ENCODE results near the gene FHL2. TPM values are rescaled to one million over a fixed set of nuclear protein-coding genes. Genes with fewer than 3 reads are reported as not detected.
A peak's percentile ranks its signal among the peaks of the same experiment; 100 is the strongest.

The FHL2 gene
- total RNA-seq, 1 donor from 2014 or later: 64.0 TPM

DNA sequence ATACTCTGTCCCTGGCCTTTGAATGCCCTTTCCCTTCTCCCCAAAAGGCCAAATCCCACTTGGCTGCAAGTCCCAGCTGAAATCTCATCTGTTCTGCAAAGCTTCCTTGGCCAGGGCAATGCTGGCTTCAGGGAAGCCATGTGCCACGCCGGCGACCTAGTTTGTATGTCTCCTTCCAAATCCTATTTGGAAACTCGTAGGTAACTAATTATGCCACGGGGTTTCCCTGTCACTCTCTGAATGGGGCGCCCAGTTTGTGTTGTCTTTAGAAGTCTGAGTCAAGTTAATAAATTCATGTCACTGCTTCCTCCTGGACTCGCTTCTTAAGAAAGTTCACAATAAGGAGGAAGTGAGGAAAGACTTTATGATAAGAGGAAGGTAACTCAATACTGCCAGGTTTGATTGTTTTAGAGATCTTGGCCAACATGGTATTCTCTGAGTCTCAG lies 19.1 kb downstream of the FHL2 start:
- no peak for DNase-seq (ENCODE audit: low spot score)

DNA sequence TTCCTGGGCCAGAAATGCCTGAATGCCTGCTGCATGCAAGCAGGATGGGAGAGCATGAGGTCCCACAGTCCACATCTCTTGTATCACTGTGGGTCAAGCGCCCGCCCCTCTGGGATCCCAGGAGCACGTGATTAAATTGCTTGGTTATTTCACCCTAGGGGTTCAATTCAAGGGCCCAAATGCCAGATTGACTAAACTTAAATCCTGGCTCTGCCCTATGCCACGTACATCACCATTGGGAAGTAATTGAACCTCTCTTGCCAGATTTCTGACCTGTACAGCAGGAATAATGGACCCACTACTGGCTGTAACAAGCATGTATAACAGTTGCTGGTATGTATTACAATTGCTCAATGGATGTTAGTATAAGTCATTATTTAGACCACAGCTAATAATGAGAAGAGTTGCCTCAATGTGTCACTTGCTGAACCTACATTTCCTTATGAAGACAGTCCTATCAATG lies 19.9 kb downstream of the FHL2 start:
- DNase-seq (ENCODE audit: low spot score): no peak

DNA sequence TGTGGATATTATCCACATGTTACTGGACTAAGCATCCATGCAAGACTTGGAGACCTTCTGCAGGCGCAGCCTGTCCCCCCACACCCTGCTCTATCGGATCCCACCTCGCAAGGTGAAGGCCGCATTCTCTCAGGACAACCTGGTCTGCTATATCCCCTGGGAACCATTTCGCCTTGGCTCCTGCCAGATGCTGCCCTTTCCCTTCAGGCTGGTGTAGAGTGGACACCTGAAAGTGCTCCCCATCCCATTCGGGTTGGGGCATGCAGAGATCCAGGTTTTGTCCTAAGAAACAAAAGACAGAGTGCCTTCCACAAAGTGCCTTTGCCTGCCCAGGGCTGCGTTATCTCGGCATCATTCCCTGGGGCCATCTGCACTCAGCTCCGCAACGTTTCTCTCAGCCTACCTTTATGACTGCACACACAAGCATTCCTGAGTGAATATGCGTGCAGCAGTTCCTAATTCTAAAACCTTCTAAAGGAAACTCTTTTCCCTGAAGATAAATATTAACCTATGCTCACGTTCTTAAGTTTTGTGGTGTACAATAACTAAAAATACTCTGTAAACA lies 20.5 kb downstream of the FHL2 start:
- no peak for DNase-seq (ENCODE audit: low spot score)

- no peak for DNase-seq (ENCODE audit: low spot score)
Measured at GRCh38 chr2:105377871-105378270, 21.0 kb downstream of the FHL2 start.

DNA sequence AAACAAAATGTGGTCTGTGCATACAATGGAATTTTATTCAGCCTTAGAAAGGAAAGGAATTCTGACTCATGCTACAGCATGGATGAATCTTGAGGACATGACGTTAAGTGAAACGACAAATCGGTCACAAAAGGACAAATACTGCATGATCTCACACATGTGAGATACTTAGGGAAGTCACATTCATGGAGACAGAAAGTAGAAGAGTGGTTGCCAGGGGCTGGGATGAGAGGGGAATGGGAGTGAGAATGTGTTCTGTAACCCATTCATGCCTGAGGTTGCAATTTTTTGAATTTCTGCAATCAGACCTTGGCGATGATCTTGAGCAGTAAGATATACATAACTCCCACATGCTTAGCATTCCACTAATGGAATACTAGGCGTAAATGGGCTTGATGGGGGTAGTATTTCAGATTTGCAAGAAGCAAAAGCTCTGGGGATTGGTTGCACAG lies 22.0 kb downstream of the FHL2 start:
- DNase-seq (ENCODE audit: low spot score): no peak

DNA sequence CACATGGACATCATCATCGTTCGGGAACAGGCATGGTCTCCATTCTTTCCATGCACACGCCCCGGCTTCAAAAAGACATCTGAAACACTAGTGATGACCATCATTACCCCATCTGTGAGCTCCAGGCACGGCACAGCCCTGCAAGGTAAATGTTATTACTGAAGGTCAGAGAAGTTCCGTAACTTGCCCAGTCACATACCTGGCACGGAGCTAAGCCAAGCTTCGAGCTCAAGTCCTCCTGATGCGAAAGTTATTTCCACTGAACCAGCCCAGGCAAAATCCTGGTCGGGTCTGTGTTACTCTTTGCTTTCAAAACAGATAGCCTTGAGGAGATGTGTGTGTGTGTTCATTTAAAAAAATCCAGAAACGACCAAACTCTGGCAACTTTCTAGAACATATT lies 22.8 kb downstream of the FHL2 start:
- DNase-seq (ENCODE audit: low spot score): no peak

GRCh38 chr2:105375001-105375561 lies 23.8 kb downstream of the FHL2 start:
- no peak for DNase-seq (ENCODE audit: low spot score)

DNA sequence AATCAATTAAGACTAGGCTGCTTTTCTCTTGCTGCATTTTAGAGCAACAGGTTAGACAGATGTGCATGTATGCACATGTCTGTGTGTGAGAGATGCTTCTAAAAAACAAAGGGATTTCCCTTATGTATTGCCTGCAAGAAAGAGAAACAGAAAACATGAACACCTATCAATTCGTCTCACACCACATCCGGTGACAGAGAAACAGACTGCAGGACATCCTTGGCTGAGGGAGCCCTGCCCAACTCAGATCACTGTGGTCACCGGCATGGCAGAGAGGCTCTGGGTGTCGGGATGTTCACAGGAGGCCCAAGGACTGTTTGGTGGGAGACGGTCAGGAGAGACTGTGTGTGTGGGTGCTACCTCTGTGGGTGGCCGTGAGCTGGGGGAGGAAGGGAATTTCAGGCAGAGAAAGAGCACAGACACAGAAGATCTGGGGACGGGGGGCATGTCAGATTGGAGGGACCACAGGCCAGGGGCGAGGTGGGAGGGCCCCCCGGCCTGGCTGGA lies 24.9 kb downstream of the FHL2 start:
- DNase-seq (ENCODE audit: low spot score): no peak

GRCh38 chr2:105373344-105373781 lies 25.5 kb downstream of the FHL2 start:
- DNase-seq (ENCODE audit: low spot score): no peak

- DNase-seq (ENCODE audit: low spot score): no peak
Measured at GRCh38 chr2:105371810-105372209, 27.0 kb downstream of the FHL2 start.

DNA sequence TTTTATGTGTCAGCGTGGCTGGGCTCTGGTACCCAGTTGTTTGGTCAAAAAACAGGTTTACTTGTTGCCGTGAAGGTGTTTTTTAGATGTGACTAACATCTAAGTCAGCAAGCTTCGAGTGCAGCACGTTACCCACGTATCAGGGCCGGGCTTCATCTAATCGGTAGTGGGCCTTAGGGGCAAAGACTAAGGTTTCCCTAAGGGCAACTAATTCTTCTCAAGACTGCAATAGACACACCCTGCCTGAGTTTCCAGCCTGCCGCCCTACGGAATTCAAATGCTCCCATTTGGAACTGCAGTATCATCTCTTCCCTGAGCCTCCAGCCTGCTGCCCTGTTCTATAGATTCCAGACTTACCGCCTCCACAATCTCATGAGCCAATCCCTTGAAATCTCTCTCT lies 27.7 kb downstream of the FHL2 start:
- DNase-seq (ENCODE audit: low spot score): peak; percentile 35

DNA sequence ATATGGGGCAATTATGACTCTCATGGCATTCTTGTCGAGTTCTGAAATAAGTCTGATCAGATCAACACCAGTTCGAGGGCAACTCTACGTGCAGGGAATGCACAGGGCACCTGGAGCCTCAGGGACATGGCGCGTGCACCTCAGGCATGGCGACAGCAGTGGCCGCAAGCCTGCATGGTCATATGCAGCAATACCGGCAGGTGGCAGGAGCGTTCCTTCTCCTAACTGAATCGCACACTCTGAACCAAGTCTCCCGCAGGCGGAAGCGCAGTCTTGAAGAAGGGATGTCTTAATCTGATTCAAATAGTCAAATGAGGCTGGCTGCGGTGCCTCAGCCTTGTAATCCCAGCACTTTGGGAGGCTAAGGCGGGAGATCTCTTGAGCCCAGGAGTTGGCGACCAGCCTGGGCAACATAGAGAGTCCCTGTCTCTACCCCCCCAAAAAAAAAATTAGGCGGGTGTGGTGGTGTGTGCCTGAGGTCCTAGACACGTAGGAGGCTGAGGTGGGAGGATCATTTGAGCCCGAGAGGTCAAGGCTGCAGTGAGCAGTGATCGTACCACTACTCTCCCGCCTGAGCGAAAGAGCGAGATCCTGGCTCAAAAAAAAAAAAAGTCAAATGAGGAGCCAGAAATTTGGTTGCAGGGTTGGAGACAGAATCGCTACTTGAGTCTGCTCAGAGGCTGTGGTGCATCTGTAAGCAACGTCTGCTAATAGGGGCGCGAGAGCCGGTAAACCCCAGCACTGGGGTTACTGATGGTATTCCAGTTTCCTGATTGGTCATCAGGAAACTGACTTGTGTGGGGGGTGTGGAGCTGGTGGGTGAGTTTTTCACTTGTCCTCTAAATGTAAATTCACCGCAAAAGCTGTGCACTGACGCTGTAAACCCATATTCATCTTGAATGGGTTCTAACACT lies 28.8 kb downstream of the FHL2 start:
- DNase-seq (ENCODE audit: low spot score): peak; percentile 89

DNA sequence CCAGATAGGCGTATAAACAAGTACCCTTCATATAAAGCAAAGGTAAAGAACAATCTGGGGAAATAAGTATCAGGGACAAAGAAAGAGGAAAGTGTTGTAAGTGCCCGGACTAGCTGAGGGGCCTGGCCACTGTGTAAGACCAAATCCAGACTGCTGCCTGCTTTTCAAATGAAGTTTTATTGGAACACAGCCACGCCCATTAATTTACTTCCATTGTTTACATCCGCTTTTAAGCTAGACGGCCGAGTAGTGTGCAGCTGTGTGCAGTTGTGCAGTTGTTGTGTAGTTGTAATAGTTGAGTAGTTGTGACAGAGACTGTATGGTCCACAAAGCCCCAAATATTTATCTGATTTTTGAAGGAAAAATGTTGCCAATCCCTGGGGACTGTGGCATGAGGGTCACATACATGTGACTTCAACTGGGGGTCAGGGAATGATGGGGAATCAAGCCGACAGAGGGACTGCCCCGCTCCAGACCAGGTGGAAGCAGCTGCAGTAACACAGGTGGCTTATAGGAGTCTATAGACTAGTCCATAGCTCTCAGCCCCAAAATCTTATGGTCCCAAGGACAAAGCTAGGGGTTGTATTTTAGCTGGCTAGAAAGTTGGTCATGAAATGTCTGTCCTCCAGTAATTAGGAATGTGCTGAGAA lies 30.0 kb downstream of the FHL2 start:
- DNase-seq (ENCODE audit: low spot score): no peak

DNA sequence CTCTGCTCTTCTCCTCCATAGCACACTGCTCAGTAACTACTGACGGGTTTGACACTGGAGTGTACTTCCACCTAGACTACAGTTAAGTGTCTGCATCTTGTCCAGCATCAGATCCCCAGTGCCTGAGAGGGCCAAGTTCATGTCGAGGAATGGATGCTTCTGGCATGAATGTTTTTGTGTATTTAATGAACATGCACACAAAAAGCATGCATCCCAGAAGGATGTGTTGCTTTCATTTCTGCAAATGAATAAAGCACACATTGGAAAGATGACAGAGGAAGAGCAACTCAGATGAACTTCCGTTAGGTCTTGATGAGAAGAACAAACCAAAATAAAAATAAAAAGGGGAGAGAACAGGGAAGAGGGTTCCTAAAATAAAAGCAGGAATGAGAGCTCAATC lies 33.6 kb downstream of the FHL2 start:
- no peak for DNase-seq (ENCODE audit: low spot score)

- DNase-seq (ENCODE audit: low spot score): no peak
Measured at GRCh38 chr2:105364436-105365139, 34.3 kb downstream of the FHL2 start.

DNA sequence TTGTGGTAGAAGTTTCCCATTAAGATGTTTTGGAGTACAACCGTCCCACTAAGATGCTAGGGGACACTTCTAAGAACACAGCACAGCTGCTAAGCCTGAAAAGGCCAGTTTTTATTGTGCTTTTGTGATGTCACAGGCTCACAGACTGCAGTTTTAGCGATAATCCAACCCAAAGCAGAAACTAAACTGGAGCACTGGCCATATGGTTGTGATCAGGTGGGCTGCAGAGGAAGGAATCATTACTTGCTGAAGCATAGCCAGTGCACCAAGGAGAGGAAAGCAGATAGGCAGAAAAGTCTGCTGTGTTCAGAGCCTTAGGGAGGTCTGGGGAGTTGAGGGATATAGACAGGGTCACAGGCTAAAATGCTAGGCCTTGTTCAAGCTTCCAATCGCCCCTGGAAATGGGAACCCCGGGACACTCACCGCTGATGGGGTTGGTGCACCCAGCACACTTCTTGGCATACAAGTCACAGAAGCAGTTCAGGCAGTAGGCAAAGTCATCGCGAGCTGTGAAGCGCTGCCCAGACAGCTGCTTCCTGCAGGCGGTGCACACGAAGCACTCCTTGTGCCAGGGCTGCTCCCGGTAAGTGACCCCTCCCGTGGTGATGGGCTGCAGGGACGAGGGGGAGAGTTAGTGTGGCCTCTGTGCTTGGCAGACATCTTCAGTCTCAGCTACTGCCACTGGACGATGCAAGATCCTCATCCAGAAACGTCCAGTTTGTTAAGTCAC lies 35.8 kb downstream of the FHL2 start:
- DNase-seq (ENCODE audit: low spot score): no peak

- DNase-seq (ENCODE audit: low spot score): no peak
Measured at GRCh38 chr2:105361102-105361889, 37.6 kb downstream of the FHL2 start.

GRCh38 chr2:105358593-105358992 lies 40.3 kb downstream of the FHL2 start:
- DNase-seq (ENCODE audit: low spot score): no peak

GRCh38 chr2:105357122-105357521 lies 41.7 kb downstream of the FHL2 start:
- DNase-seq (ENCODE audit: low spot score): no peak

All from umbilical cord (tissue), 2 donors.